ENCODE measurements around the gene CCDC102B. TPM values are rescaled to one million over a fixed set of nuclear protein-coding genes. Genes with fewer than 3 reads are reported as not detected.
"Not testable (repeated sequence)": the region's sequence is repeated elsewhere in the genome, so short reads cannot be mapped to it uniquely, and the experiment has no call there.

The CCDC102B gene
- total RNA-seq, 2 donors from 2014 or later = 10.6 to 24.6 TPM

DNA sequence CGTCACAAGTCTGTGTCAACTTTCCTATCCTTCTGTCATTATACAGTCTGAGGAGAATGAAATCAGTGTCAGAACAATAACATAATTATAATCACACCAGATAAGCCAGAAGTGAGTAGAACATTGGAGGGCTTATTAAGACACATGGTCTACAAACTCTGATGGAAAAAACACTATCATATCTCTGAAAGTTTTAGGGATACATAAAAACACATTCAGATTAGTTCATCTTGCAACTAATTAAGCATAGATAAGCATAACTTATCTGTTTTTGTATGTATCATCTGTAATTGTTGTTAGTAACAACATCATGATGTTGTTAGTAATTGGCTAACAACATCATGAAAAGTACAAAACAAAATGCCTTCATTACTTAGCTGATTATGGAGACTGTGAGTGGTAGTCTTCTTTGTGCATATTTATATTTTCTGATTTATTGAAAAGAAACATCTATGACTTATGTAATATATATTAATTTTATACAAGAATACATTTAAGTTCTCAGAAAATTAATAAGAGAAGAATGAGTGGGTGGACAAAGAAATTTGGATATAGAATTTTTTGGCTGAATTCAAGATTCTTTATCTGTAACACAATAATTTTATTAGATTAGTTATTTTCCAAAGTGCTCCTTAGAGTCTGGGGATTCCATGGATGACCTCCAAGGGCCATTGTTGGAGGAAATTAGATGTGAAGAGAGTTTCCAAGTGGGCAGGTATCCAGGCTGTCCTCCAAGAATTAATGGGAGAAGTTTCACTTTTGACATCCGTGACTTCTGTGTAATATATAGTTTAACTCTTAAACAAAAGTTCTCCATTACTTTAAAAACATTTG, 16.9 kb upstream of the CCDC102B start:
- Histone ChIP-seq H3K36me3 (no peaks in the 10 kb centered on the region), H3K27me3 (replicated peaks; ENCODE audit: insufficient read depth) (no peaks in the 10 kb centered on the region), H3K4me1 (ENCODE audit: control insufficient read depth in 1 of 2, low read depth in 2 of 2) (no peaks in the 10 kb centered on the region), H3K27ac (no peak overlapping the region), H3K9me3 (no peaks in the 10 kb centered on the region), H3K4me3 (no peak overlapping the region)
- TF ChIP-seq, protein P1, sequence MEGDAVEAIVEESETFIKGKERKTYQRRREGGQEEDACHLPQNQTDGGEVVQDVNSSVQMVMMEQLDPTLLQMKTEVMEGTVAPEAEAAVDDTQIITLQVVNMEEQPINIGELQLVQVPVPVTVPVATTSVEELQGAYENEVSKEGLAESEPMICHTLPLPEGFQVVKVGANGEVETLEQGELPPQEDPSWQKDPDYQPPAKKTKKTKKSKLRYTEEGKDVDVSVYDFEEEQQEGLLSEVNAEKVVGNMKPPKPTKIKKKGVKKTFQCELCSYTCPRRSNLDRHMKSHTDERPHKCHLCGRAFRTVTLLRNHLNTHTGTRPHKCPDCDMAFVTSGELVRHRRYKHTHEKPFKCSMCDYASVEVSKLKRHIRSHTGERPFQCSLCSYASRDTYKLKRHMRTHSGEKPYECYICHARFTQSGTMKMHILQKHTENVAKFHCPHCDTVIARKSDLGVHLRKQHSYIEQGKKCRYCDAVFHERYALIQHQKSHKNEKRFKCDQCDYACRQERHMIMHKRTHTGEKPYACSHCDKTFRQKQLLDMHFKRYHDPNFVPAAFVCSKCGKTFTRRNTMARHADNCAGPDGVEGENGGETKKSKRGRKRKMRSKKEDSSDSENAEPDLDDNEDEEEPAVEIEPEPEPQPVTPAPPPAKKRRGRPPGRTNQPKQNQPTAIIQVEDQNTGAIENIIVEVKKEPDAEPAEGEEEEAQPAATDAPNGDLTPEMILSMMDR (IDR thresholded peaks at IDR 0.05) = no peak
- DNase-seq (ENCODE audit: low spot score) (no peak), ATAC-seq (ENCODE audit: insufficient number of reproducible peaks, low FRiP score, low read depth) (no peak)

DNA sequence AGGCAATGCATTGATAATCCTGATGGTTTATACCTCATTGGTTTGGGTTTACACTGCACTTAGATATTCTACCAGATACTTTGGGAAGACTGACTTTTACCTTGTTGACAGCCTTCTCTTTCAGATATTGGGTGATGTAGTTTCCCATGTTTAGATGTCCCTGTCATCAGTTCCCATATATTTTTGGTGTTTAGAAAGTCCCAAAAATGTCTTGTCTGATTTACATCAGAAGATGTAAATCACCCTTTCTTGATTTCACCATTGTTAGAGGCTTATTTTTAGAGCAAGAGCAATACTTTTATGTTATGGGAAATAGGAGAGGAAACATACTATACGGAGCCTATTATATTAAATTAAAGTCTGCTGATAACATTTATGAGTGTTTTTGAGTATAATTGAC, 14.4 kb upstream of the CCDC102B start:
- Histone ChIP-seq H3K9me3 (no peaks in the 10 kb centered on the region), H3K4me3 (no peak overlapping the region), H3K36me3 (no peaks in the 10 kb centered on the region), H3K27me3 (replicated peaks; ENCODE audit: insufficient read depth) (no peaks in the 10 kb centered on the region), H3K4me1 (ENCODE audit: control insufficient read depth in 1 of 2, low read depth in 2 of 2) (no peaks in the 10 kb centered on the region), H3K27ac (no peak overlapping the region)
- DNase-seq (ENCODE audit: low spot score) = no peak
- TF ChIP-seq, protein P1 (IDR thresholded peaks at IDR 0.05) = no peak
- no peak for ATAC-seq (ENCODE audit: insufficient number of reproducible peaks, low FRiP score, low read depth)

DNA sequence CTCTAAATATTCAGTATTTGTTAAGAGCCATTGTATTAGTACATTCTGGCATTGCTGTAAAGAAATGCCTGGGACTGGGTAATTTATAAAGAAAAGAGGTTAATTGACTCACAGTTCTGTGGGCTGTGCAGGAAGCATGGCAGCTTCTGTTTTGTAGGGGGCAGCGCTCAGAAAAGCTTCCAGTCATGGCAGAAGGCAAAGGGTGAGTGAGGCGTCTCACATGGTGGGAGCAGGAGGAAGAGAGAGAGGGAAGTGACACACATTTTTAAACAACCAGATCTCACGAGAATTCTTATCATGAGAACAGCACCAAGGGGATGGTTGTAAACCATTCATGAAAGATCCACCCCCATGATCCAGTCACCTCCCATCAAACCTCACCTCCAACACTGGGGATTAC, 13.8 kb upstream of the CCDC102B start:
- Histone ChIP-seq H3K4me3 (no peak overlapping the region), H3K27me3 (replicated peaks; ENCODE audit: insufficient read depth) (no peaks in the 10 kb centered on the region), H3K27ac (no peak overlapping the region), H3K36me3 (no peaks in the 10 kb centered on the region), H3K4me1 (ENCODE audit: control insufficient read depth in 1 of 2, low read depth in 2 of 2) (no peaks in the 10 kb centered on the region), H3K9me3 (no peaks in the 10 kb centered on the region)
- TF ChIP-seq, protein P1 (IDR thresholded peaks at IDR 0.05) = no peak
- ATAC-seq (ENCODE audit: insufficient number of reproducible peaks, low FRiP score, low read depth) (no peak), DNase-seq (ENCODE audit: low spot score) (no peak)

DNA sequence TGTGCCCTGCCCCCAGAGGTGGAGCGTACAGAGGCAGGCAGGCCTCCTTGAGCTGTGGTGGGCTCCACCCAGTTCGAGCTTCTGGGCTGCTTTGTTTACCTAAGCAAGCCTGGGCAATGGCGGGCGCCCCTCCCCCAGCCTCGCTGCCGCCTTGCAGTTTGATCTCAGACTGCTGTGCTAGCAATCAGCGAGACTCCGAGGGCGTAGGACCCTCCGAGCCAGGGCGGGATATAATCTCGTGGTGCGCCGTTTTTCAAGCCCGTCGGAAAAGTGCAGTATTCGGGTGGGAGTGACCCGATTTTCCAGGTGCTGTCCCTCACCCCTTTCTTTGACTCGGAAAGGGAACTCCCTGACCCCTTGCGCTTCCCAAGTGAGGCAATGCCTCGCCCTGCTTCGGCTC, 7.6 kb upstream of the CCDC102B start:
- H3K27me3 ChIP-seq (replicated peaks; ENCODE audit: insufficient read depth); H3K4me1 ChIP-seq (ENCODE audit: control insufficient read depth in 1 of 2, low read depth in 2 of 2); H3K9me3 ChIP-seq; H3K4me3 ChIP-seq; H3K27ac ChIP-seq; ATAC-seq (ENCODE audit: insufficient number of reproducible peaks, low FRiP score, low read depth); H3K36me3 ChIP-seq; DNase-seq (ENCODE audit: low spot score): not testable (repeated sequence)

DNA sequence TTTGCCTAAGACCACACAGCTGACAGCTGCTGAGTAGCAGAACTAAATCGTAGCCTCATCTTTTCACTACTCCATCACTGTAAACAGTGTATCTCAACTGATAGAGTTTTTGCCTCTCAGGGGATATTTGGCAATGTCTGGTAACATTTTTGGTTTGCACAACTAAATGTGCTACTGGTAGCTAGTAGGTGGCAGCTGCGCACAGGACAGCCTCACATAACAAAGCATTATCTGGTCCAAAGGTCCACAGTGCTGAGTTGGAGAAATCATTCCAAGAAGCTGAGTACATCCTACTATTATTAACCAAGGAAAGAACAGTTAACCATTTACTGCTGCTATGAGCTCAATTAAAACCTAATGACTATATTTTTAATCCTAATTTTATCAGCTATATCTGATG, 6.1 kb upstream of the CCDC102B start:
- Histone ChIP-seq H3K4me3 (no peak overlapping the region), H3K27ac (no peak overlapping the region), H3K36me3 (no peaks in the 10 kb centered on the region), H3K9me3 (no peaks in the 10 kb centered on the region), H3K27me3 (replicated peaks; ENCODE audit: insufficient read depth) (no peaks in the 10 kb centered on the region), H3K4me1 (ENCODE audit: control insufficient read depth in 1 of 2, low read depth in 2 of 2) (peaks cover 0 to 3% of the 10 kb centered on the region in 2 donors)
- TF ChIP-seq, protein P1 (IDR thresholded peaks at IDR 0.05) = no peak
- no peak for ATAC-seq (ENCODE audit: insufficient number of reproducible peaks, low FRiP score, low read depth)
- DNase-seq (ENCODE audit: low spot score) = no peak

DNA sequence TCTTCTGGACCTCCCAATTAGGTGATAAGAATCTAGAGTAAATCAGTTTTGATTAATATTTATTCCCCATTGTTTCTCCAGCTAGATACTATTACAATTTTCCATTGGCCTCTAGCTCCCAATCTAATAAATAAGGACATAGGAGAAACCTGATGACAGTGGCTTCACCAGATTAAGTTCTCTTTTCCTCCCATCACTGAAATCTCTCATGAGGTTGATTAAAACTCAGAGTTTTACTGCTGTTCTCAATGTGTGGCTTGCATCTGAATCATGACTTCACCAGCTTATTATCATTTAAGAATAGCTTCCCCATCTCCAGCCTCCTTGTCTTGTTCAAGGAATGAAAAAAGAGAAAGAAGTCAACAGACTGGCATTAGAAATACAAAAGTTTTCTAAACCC, 3.9 kb upstream of the CCDC102B start:
- no peaks in the 10 kb centered on the region for H3K27me3 ChIP-seq (replicated peaks; ENCODE audit: insufficient read depth)
- peaks cover 2 to 10% of the 10 kb centered on the region in 2 donors for H3K4me1 ChIP-seq (ENCODE audit: control insufficient read depth in 1 of 2, low read depth in 2 of 2)
- H3K4me3 ChIP-seq = no peak overlapping the region
- no peak for DNase-seq (ENCODE audit: low spot score)
- H3K36me3 ChIP-seq = no peaks in the 10 kb centered on the region
- H3K27ac ChIP-seq = no peak overlapping the region
- TF ChIP-seq, protein P1 (IDR thresholded peaks at IDR 0.05) = no peak
- H3K9me3 ChIP-seq = no peaks in the 10 kb centered on the region
- no peak for ATAC-seq (ENCODE audit: insufficient number of reproducible peaks, low FRiP score, low read depth)

Measured in thoracic aorta (tissue), 2 donors.